NCI-H460 (cell line): ENCODE results near the gene BCL11B. TPM values are rescaled to one million over a fixed set of nuclear protein-coding genes. Genes with fewer than 3 reads are reported as not detected.

Source experiments
- DNase-seq: peaks from one replicate; pipeline ENCODE4 v3.0.0-alpha.2; 2016; ENCODE audit warnings: low read depth; ENCODE audit errors: extremely low read depth
- total RNA-seq: library from RNA; depleted of rRNA; stranded (reverse); fragments of >200 nt; shearing (Covaris generic); gene quantifications from 2 replicates; pipeline ENCODE4 v1.2.3, GENCODE V29; 2014

Gene BCL11B
- total RNA-seq, 1 experiment from 2014 or later, result not detected

GRCh38 chr14:99173086-99173485 lies 98.9 kb downstream of the BCL11B start:
- no peak for DNase-seq

DNA sequence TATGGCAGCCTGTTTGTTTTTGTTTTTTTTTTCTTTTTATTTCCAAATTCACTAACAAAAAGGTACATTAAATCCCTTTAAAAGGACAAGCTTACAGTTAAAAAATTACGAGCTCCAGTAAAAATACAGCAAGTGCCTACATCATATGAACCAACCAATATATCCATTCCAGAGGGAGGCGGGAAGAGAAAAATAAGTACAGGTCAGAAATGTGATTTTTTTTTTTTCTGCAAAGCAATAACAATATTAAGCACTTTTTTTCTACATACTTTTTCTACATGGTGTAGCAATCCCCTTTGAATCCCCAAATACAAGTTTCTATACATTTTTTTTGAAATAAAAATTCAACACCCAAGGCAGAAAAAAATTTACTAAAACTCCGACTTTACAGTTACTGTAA lies 100.6 kb downstream of the BCL11B start:
- no peak for DNase-seq

DNA sequence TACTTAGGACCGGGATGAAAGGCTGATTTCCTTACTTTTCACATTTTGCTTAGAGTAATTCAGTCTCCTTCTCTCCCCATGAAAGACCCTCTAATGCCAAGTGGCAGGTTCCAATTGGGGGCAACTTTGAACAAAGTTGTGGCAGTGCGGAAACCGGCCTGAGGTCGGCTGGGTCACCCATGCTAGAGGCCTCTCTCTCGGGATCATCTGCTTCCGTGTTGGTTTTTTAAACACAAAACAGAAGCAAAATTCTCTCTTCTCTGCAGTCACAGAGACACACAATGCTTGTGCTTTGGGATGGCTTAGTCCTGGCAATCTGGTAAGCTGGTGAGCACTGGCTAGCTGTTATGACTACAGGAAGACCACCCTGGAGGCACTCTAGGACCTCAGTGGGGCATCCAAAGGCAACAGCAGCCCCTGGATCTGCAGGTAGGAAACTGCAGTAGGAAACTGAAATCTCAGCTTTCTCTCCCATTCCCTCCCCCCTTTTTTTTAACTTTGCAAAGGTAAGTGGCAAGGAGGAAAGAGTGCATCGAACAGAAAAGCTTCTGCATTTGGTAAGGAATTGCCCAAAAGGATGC lies 102.1 kb downstream of the BCL11B start:
- DNase-seq, result no peak

DNA sequence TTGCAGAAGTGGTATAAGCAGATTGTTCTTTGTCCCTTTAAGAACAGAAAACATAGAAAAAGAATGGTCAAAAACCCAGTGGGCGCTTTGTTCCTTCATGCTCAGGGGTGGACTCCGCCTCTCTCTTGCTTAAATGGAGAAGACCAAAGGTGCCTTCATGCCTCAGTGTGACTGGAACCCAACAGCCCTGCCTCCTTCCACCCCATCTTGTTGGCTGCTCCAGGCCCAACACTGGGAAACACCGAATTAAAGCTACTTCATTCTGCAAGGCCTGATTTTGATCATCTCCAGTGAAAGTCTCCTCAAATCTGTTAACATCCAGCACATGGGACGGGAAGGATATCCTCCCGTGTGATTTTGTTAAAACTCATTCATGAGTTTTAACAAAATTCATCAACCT lies 103.7 kb downstream of the BCL11B start:
- DNase-seq, result no peak

DNA sequence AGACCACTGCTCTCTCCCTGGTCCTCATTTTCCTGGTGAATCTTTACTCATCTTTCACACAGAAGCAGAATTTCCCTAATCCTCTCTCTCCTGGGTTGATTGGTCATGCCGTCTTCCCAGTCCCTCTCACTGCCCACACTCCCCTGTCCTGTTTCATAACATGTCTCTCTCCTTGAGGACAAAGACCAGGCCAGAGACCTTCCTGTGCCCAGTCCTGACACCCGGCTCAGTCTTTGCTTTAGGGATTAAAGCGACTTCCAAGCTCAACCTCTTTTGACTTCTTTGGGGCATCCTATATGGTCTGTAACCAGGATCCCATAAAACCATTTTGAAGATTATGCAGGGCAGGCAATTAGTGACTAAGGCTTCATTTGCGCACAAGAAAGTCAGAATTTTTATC lies 105.5 kb downstream of the BCL11B start:
- DNase-seq, result no peak

DNA sequence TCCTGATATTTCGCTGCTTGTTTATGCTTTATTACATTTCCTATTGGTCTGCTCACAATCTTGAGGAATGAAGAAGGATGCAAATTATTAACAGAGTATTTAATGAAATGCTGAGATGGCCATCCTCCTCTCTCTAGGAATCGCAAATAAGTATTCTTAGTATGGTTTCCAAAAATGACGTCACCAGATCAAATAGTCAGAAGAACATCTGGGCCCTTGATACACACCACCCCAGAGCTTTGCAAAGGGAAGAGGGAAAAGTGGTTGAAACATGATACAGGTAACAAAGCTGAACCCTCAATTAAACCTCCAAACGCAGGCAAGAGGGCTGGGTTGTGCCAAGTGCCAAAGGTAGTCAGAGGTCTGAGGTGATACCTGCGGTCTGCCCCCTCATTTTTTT lies 107.3 kb downstream of the BCL11B start:
- no peak for DNase-seq

DNA sequence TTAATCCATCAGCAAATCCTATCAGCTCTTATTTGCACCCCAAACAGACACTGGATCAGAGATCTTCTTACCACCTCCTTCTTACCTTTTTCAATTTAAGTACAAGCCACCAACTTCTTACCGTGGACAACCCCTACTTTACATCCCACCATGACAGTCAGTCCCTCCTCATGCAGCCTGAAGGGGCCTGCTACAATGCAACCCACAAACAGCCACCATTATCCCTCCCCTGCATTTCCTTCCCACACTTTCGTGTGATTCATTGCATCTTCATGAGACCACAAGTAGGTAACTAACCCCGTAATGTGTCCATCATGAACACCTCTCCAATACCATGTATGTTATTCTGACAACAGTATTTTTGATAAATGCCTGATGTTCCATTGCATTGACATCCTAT lies 108.6 kb downstream of the BCL11B start:
- no peak for DNase-seq

GRCh38 chr14:99159341-99160340 lies 112.4 kb downstream of the BCL11B start:
- DNase-seq, result no peak

GRCh38 chr14:99158646-99159165 lies 113.3 kb downstream of the BCL11B start:
- DNase-seq, result no peak

DNA sequence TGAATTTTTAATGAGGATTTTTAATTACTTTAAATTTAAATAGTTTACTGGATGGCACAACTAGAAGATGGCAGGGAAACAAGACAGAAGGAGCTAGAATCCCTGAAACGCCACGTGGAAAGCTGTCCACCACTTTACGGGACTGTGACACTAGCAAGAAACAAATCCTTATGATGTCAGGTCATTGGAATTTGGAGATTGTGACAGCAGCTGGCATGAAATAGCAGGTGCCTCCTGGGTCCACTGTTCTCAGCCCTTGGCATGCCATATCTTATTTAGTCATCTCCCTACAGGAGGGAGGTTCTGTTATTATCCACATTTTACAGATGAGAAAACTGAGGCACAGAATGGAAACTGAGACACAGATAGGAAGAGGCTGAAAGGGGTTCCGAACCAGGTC lies 113.8 kb downstream of the BCL11B start:
- DNase-seq, result no peak

DNA sequence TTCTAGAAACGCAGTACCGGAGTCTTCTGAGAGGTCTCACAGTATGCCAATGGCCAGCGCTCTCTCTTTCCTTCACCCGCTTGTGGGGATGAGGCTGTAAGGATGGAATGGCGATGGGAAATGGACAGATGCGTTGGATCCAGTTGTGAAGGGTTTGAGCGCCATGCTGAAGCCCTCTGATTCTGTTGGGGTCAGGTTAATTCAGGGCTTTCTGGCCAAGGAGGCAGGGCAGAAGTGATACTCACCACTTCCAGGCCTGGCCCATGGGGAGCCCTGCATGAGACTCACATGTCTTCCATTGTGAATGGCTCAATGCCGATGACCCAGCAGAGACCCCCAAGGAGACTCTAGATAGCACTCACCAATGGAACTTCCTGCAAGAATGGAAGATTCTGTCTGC lies 114.3 kb downstream of the BCL11B start:
- DNase-seq, result no peak

DNA sequence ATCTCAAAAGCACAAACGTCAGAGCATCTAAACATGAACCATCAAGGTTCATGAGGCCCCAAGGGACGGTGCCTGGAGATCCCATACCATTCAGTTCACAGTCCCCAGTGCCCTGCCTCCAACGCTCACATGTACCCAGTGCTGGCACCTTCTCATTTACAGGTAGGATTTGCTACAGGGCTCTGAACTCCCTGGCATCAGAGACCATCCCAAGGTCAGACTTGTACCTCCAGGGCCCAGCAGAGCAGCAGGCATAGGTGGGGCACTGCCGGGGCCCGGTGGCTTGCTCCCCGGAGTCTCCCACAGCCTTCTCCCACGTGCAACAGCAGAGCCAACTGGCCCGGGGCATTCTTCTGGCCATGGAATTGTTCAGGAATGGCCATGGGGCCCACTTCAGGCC lies 114.8 kb downstream of the BCL11B start:
- no peak for DNase-seq

- DNase-seq, result no peak
Measured at GRCh38 chr14:99156814-99157213, 115.2 kb downstream of the BCL11B start.

DNA sequence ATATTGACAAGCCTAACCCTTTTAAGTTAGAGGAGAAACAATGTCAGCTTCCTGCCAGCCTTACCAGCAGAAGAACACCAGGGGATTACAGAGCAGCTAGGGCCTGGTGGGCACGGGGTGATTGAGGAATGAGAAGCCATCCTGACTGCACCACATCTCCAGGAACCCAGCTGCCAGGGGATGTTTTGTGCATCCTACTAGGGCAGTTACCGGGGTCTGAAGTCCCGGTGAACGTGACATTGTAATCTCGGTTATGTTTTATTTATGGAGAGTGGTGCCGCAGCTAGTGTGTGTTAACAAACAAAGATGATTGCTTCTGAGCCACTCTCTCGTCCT lies 115.9 kb downstream of the BCL11B start:
- no peak for DNase-seq

- DNase-seq, result no peak
Measured at GRCh38 chr14:99155173-99156089, 116.6 kb downstream of the BCL11B start.

DNA sequence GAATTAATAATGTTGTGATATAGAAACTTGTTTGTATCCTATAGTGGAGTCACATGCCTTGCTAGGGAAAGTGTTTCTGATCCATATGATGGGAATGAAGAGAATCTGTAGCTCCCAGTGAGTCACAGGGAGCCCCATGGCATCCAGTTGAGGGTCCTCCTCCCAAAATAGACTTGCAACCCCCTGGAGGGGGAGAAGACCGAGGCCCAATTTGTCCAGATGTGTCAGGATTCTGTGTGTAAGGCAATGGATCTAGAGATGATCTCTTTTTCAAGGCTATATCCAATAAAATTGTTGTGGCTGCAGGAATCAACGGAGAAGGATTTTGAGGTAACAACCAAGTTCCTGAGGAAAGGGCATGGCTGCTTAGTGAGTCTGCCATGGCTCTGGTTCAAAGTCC lies 121.8 kb downstream of the BCL11B start:
- DNase-seq, result no peak

GRCh38 chr14:99148861-99149610 lies 123.0 kb downstream of the BCL11B start:
- DNase-seq, result no peak

GRCh38 chr14:99148131-99148530 lies 123.9 kb downstream of the BCL11B start:
- DNase-seq, result no peak

GRCh38 chr14:99147366-99147740 lies 124.6 kb downstream of the BCL11B start:
- DNase-seq, result no peak

GRCh38 chr14:99146616-99147365 lies 125.2 kb downstream of the BCL11B start:
- no peak for DNase-seq
